Non-pigmented ciliary epithelial cell (primary cell): Measurements from ENCODE around the gene WWC2.
"Not testable (repeated sequence)": the region's sequence is repeated elsewhere in the genome, so short reads cannot be mapped to it uniquely, and the experiment has no call there.

Experiments
- DNase-seq: peaks from one replicate; pipeline ENCODE4 v3.0.0-alpha.2; 2010; ENCODE audit warnings: low read depth

The WWC2 gene

DNA sequence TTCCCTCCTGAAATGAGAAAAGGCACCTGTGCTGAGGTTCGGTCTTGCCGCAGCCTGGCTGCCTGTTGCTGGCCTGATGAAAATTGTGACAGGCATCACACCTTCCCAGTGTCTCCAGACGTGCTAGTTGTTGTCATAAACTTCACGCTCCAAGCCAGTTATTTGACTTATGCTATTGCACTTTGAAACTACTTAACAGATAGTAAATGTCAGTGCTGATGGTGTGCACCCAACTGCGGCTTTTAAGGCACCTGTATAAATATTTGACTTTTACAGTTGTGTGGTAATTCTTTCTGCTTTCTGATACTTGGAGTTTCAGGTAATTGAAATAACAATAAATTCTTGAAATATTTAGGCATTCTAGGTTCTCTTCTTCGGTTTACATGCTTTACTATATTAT is 1.8 kb downstream of the WWC2 start:
- DNase-seq = no peak

DNA sequence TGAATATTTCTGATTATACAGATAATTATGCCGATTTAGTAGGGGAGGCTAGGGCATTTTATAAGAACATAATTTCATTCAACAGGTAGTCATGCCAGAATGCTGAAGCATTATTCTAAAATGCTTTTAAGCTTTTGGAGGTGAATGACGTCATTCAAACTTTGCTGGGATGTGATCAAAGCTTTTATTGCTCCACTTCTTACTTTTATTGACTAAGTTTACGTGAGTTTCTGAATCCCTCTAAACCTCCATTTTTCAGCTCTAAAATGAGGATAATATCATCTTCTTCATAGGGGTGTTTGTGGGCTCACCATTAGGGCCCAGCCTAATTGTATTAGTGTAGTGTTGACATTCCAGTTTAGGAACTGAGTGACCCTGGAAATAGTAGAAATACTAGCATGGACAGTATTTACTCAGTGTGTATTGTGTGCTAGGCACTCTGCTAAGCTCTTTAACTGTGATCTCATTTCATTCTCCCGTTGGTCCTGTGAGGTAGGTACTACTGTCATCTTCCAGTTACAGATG is 3.0 kb downstream of the WWC2 start:
- DNase-seq = no peak

DNA sequence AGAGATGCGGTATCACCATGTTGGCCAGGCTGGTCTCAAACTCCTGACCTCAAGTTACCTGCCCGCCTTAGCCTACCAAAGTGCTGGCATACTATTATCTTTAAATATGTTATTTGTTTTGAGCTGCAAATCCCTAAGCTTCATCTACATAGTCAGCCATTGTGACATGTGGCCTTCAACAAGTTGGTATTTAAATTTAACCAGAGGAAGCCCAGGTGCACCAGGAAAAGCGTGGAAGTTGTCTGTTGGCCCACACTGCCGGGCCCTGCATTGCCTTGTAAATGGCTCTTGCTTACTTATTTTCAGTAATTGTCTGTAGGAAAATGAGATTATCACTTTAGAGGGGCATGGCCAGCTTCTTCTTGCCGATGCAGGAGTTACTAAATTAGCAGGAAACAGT is 6.0 kb downstream of the WWC2 start:
- no peak for DNase-seq

DNA sequence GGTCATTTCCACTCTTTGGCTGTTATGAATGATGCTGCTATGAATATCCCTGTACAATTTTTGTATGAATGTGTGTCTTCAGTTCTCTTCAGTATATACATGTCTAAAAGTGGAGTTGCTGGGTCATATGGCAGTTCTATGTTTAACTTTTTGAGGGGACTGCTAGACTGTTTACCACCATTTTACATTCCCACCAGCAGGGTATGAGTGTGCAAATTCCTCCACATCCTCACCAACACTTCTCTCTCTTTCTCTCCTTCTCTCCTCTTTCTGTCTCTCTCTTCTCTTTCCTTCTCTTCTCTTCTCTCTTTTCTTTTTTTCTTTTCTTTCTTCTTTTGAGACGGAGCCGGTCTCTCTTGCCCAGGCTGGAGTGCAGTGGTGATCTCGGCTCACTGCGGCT is 7.8 kb downstream of the WWC2 start:
- DNase-seq = no peak

DNA sequence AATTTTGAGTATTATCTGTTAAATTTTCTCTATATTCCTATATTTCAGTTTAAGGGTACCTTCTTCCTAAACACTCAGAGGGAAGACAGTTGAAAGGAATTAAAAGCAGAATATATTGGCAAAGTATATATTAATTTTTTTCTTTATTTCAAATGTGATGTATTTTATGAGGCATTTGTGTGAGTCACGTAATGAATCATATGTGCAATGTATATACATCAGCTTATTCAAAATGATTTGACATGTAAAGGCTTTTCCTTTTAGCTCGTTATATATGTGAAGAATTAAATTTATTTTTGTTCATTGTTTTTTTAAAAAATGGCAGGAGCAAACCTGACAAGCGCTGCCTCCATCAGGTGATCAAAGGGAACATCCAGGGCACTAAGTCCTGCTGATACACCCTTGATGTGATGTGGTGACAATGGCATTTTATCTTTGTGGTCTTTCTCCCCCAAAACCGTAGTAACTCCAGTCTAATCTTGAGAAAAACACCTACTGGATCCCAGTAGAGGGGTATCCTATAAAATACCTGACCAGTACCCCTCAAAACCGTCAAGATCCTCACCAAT is 8.9 kb downstream of the WWC2 start:
- DNase-seq = no peak

DNA sequence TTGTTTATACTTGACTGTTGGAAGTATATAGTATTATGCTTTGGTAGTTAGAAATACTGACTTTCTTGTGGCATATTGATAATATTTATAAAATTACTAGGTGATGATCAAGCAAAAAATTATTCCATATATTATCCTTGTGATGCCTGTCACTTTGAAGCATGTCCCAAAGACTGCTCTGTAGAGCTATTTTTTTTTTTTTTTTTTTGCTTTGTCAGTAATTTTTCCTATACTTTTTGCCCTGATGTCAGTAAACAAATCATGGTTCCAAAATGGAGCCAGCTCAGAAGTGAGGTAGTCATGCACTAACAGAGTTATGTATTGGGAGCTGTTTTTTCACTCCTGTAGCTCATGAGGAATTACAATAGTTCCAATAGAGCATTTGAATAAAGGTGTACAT is 11.2 kb downstream of the WWC2 start:
- DNase-seq = no peak

DNA sequence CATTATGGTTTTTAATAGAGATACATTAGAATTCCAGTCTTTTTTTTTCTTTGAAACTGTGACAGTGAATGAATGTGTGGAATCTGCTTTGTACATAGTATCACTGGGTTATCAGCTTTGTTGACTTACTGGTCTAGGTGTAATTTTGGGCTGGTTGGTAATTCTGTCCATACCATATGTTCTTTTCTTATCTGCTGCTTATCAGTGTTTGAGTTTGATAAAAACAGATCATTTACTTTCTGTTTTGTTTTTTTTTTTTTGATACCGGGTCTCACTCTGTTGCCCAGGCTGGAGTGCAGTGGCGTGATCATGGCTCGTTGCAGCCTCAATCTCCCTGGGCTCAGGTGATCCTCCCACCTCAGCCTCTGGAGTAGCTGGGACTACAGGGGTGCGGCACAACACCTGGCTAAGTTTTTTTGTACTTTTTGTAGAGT is 12.4 kb downstream of the WWC2 start:
- no peak for DNase-seq

DNA sequence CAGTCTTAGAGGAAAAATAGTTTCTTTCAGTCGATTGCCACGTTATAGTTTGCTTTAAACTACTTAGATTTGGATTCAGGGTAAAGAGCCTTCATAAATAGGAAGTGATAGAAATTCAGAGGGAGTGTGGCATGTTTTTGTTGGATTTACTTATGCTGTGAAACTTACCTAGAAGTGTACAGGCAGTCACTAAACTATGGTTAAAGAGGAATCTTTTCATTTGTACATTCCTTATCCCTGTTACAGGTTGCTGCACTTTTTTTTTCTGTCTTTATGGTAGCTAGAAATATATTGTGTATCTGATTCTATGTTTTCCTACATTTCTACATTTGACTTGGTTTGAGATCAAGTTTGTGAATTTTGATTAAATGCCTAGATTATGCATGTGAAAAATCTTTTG is 19.1 kb downstream of the WWC2 start:
- no peak for DNase-seq

DNA sequence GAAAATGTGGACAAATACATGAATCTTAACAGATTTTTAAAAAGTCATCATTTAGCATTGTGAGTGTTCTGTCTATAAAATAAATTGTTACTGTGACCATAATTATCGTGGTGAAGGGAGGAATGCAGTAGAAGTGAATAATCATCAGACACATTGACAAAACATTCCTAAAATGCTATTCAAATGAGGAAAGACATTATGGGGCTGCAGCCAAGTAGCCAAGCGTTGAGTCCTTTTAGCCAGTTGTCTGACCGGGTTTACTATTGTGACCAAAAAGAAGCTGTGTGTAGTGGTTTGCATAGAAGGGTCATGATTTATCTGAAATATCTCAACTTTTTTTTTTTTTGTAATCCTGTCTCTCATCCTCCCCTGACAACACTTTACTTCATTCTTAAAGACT is 19.5 kb downstream of the WWC2 start:
- DNase-seq = peak; percentile 79

DNA sequence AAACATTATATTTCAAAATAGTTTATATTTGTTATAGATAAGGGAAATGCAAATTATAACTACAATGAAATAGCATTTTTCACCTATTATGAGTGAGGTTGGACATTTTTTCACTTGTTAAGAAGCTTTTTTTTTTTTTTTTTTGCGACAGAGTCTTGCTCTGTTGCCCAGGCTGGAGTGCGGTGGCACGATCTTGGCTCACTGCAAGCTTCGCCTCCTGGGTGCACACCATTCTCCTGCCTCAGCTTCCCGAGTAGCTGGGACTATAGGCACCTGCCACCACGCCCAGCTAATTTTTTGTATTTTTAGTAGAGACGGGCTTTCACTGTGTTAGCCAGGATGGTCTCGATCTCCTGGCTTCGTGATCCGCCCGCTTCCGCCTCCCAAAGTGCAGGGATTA is 22.6 kb downstream of the WWC2 start:
- DNase-seq = not testable (repeated sequence)

DNA sequence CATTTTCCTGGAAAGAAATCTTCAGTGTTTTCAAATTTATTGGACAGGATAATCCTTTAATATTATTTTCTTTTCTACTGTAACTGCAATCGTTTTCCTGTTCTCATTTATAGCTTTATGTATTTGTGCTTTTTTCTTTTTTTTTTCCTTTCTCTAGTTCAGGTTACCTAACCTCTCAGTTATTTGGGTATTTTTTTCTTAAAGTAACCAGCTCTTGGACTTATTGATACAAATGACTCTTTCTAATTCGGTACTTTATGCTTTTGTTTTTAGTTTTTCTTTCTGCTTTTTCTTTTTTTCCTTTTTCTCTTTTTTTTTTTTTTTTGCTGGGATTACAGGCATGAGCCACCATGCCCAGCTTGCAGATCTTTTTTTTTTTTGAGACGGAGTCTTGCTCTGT is 25.2 kb downstream of the WWC2 start:
- no peak for DNase-seq

DNA sequence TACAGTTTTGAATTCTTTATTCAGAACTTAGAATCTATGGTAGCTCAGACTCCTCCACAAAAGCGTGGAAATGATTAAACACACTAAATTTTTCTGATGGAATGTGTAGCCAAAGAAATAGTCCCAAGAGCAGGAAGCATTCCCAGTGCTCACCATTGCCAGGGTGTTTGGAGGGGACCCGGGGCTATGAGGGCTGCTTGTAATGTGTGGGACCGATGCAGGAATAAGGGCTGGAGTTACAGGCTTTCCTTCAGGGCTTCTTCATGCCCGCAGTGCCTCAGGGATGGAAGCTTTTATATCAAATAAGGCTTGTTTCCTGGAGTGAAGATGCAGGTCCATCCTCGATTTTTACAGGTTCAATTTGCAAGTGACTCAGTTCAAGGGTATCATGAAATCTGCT is 25.8 kb downstream of the WWC2 start:
- no peak for DNase-seq

DNA sequence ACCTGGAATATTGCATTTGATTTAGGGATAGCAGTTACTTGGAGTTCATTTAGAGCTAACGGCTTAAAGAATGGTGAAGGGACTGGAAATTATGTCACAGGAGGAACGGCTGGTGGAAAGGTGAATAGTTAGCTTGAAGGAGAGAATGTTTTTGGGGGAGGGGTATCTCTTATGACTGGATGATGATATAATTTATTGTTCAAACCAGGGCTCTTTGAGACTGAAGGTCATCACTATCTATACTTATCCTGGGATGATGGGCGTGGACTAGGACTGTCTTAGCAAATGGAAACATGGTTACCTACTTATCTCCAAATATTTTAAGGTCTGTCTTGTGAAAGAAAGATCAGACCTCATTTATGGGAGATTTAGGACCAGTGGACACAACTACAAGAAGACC is 30.1 kb downstream of the WWC2 start:
- no peak for DNase-seq

DNA sequence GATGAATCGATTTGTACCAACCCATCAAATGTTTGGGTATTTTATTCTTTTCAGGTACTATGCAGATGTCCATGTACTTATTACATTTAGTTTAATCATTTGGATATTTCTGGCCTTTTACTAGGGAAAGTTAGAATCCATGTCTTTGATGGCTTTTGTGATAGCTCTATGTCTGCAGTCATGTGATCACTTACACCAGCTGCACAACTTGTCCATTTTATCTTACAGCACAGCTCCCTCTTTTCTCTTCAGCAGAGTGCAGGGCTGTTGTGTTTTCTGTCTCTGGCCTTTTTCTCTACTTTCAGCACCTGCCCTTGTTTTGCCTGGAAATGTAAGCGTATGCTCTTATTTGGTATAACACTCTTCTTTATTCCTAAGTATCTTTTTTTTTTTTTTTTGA is 30.6 kb downstream of the WWC2 start:
- DNase-seq = no peak

DNA sequence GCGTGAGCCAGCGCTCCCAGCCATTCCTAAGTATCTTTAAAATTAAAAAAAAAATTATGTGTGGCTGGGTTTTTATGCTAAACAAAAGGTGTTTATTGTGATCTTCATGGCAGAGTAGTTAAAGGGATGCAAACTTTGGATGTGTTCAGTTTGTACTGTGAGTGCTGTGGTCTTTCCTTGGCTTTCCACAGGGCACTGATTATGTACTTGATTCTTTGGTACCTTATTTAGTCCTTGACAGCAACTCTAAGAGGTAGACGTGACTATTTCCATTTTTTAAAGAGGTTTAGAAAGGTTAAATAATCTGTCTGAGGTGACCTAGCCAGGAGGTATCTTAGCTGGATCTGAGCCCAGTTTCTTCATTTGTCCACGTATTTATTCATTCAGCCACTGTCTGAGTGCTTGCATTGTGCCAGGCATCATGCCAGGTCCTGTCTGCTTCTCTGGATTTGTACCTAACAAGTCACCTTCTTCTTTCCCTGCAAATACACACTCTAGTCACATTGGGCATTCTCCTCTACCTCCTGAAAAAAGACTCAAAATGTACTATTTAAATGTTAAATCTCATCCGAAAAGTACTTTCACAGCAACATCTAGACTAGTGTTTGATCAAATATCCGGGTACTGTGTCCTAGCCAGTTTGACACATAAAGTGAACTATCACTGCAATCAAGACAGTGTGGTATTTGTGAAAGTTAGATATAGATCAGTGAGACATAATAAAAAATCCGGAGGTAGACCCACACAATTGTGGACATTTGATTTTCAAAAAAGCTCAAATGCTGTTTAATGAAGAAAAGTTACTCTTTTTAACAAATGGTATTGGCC is 31.5 kb downstream of the WWC2 start:
- DNase-seq = no peak

DNA sequence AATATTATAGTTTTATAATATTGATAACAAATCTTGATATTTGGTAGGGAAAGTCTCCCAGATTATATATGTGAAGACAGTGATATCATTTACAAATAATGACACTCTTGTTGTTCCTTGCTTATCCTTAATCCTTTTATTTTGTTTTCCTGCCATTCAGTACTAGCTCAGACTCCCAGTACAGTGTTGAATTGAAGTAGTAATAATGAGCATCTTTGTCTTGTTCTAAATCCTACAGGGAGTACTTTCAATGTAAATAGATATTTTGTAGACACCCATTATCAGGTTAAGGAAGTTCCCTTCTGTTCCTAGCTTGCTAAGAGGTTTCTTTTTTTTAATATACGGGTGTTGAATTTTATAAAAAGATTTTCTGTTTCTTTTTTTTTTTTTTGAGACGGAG is 33.0 kb downstream of the WWC2 start:
- DNase-seq = no peak

DNA sequence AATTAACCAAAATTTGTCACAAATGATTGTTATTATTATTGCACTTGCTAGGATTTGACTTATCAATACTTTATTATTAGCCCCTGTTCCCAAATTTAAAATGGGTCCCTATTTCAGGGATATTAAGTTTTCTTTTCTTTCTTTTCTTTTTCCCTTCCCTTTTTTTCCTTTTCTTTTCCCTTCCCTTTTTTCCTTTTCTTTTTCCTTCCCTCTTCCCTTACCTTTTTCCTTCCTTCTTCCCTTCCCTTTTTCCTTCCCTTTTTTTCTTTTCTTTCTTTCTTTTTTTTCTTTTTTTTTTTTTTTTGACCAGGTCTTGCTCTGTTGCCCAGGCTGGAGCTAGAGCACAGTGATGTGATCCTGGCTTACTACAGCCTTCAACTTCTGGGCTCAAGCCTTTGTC is 33.8 kb downstream of the WWC2 start:
- no peak for DNase-seq

DNA sequence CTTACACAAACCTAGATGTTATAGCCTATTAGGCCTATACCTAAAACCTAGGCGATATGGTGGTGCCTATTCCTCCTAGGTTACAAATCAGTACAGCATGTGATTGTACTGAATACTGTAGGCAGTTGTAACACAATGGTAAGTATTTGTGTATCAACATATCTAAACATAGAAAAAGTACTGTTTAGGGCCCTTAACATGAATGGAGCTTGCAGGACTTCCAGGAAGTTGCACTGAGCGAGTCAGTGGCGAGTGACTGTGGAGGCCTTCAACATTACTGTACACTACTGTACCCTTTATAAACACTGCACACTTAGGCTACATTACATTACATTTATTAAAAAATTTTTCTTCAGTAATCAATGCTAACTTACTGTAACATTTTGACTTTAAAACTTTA is 37.8 kb downstream of the WWC2 start:
- no peak for DNase-seq

DNA sequence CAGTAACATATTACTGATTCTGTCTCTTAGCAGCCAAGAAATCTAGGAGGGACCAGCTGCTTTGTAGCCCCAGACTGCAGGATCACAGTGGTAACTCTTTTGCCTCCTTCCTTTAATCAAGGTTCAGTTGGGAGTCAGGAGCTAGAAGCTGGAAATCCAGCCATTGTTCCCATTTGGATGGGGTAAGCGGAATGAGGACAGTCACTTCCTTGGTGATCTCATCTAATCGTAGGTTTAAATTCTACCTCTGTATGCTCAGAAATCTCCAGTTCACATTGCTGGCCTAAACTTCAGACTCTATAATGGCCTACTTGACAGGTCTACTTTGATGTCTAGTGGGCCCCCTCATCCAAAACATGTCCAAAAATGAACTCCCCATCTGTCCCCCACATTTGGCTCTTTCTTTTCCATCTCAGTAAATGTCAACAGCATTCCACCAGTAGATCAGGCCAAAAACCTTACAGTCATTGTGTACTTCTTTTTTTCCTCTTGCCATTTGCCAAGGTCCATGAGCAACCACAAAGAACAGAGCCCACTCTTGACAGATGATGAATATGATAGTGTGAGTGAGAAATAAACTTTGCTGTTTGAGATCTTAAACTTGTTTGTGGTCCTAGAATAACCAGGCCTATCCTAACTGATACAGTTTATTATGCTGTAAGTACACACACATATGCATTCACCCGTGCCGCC is 40.1 kb downstream of the WWC2 start:
- no peak for DNase-seq

DNA sequence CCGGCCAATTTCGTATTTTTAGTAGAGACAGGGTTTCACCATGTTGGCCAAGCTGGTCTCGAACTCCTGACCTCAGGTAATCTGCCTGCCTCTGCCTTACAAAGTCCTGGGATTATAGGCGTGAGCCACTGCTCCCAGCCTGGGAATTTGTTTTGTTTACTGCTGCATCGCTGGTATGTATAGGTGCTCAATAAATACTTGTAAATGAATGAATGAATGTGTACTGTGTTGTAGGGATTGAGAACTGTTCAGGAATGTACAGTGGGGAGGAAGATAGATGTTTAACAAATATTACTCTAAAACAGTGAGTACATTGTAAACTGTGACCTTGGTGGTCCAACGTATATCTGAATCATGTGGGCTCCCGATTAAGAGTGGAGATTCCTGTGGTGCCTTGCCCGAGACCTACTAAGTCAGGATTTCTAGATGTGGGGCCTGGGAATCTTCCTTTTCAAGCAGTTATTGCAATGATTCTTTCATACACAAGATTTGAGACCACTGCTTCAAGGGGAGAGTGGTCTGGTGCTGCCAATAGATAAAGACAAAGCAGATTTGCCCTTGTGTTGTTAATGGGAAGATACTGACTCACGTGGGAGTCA is 41.0 kb downstream of the WWC2 start:
- no peak for DNase-seq

DNA sequence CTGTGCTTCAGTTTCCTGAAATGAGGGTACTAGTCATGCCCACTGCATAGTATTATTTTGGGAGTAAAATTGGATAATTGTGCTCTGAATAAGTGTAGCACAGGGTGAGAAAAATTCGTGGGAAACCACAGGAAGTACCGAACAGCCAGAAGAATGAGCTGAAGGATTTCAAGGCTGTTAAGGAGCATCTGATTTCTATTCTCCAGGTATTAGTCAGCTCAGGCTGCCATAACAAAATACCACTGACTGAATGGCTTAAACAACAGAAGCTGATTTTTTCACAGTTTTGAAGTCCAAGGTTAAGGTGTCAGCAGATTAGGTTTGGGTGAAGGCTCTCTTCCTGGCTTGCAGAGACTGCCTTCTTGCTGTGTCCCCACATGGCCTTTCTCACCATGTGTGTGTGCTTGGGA is 41.9 kb downstream of the WWC2 start:
- DNase-seq = peak; percentile 81

DNA sequence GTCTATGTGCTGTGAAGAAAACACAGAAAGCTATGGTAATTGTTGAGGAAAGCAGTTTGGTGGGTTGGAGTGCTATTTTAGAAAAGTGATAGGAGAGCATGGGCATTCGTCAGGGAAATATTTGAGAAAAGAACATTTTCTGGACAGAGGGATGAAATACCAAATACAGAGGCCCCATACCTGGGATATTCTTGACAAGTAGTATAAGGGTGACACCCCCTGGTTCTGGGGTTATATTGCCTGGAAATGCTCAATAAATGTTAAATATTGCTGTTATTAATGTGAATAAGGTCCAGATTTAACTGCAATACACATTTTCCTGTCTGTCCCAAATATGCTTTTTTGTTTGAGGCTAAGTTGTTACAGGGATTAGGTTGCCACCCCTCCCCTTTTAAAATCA is 42.9 kb downstream of the WWC2 start:
- DNase-seq = no peak
